ENCODE data around the gene CREG2.

- TF ChIP-seq, protein P1, sequence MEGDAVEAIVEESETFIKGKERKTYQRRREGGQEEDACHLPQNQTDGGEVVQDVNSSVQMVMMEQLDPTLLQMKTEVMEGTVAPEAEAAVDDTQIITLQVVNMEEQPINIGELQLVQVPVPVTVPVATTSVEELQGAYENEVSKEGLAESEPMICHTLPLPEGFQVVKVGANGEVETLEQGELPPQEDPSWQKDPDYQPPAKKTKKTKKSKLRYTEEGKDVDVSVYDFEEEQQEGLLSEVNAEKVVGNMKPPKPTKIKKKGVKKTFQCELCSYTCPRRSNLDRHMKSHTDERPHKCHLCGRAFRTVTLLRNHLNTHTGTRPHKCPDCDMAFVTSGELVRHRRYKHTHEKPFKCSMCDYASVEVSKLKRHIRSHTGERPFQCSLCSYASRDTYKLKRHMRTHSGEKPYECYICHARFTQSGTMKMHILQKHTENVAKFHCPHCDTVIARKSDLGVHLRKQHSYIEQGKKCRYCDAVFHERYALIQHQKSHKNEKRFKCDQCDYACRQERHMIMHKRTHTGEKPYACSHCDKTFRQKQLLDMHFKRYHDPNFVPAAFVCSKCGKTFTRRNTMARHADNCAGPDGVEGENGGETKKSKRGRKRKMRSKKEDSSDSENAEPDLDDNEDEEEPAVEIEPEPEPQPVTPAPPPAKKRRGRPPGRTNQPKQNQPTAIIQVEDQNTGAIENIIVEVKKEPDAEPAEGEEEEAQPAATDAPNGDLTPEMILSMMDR (IDR thresholded peaks at IDR 0.05; ENCODE audit: low read depth, low read length): no peak
- no peak for TF ChIP-seq EZH2phosphoT487 (IDR thresholded peaks at IDR 0.05; ENCODE audit: low read depth)
These were observed 79.8 kb downstream of the CREG2 start for GRCh38 chr2:101307503-101307902.
